Measurements from ENCODE around the gene PLXDC2.

PLXDC2 gene

DNA sequence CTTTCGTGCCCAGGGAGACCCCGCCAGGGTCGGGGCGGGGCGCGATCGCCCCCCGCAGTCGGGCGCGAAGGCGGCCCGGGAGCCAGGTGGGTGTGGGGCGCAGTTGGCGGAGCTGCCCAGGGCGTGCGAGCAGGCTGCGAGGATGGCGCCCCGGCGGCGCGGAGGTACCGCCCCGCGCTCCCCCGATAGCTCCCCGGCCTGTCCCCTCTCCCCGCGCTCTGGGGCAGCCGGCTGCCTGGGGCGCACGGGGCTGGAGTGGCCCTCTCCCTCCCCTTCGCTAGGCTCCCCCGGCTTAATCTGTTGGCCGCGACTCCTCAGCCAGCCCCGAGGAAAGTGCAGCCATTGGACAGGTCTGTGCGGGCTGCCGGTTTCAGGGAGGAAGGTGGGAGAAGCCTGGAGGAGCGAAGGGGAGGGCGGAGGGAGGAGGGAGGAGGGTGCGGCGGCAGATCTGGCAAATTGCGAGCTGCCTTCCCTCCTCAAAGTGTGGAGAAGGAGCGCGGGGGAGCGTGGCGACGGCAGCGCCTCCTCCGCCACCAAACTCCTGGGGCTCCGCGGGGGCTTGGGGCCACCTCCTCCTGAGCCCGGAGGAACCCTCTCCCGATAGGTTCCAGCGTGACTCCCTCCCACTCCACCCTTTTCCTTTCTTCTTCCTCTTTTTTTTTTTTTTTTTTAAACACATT, 361 bp upstream of the PLXDC2 start:
- no peak for DNase-seq (ENCODE audit: low read depth in 2 of 2)

DNA sequence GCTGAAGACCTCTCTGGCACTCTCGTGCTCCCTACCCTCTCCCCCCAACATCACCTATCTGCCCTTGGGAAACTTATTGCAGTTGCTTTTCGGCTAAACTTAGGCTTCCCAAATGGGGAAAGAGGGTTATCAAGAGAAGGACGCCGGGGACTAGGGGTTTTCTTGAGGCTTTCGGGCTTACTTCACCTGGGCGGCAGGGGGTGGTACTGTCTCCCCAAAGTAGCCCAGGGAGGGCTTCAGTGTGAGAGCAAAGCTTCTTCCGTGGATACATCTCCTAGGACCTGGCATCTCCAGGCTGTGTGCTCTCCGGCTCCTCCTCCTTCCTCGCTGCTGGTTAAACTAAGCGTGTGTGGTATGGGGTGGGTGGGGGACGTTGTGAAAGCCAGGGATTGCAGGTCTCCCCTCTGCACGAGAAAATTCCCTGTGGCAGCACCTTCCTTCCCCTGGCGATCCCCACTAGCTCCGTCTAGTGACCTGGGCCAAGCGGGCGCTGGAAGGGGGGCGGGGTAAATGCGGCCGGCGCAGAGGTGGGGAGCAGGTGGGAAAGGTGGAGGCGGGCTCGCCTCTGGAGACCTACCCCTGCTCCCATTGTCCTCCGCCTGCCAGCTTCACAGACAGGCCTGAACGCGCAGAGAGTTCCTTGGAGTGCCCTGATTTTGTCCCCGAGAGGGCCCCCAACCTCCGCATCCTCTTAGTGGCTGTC, 1.1 kb downstream of the PLXDC2 start:
- DNase-seq (ENCODE audit: low read depth in 2 of 2), result no peak

DNA sequence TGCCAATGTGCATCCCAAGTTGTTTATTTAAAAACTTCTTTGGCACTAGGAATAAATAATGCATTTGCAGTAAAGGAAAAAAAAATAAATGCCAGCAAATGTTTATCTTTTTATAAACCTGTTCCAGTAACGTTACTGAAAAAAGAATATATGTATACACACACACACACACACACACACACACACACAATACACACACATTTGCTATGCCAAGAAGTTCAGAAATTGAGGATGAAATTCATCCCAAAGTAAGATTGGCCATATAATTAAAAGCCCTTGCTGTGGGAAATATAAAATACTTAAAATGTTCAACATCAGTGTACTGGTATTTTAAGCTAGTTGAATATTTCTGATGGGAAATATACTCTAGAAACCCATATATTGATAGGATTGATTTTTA, 2.6 kb downstream of the PLXDC2 start:
- no peak for DNase-seq (ENCODE audit: low read depth in 2 of 2)

- no peak for DNase-seq (ENCODE audit: low read depth in 2 of 2)
Observed at GRCh38 chr10:19819419-19820033, 3.3 kb downstream of the PLXDC2 start.

- DNase-seq (ENCODE audit: low read depth in 2 of 2), result no peak
Observed at GRCh38 chr10:19824381-19825342, 8.4 kb downstream of the PLXDC2 start.

GRCh38 chr10:19825700-19826099, 9.5 kb downstream of the PLXDC2 start:
- no peak for DNase-seq (ENCODE audit: low read depth in 2 of 2)

GRCh38 chr10:19826712-19827111, 10.5 kb downstream of the PLXDC2 start:
- no peak for DNase-seq (ENCODE audit: low read depth in 2 of 2)

DNA sequence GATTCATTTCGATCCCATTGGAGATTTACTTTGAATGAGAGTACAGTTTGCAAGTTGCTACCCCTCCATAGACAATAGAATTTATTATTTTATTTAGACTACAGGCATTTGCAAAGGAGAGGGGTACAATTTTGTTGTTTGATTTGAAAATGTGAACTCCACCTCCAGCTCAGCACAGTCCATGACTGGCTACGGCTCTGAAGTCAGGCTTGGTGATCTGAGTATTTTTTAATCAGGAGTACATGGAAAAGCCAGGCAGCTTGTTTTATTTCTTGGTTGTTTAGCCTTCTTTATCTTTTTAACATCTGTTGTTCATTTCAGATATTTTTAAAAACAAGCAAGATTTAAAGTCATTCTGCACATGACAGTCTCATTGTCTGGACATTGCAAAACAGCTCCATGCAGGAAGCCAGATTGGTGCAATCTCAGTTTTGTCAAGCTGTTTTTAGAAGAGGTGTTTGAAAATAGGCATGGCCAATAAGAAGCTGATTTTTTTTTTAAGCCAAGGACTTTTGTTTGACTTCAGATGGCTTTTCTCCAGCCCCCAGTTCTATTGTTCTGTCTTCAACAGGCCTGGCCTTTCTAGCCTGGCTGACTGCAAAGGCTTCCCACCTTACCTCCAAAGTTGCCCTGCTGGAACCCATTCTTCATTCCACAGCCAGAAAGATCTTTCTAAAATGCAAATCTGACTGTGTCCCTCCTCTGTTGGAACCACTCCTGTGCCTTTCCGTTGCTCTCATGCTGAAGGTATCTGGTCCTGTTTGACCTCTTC, 12.2 kb downstream of the PLXDC2 start:
- DNase-seq (ENCODE audit: low read depth in 2 of 2), result no peak

DNA sequence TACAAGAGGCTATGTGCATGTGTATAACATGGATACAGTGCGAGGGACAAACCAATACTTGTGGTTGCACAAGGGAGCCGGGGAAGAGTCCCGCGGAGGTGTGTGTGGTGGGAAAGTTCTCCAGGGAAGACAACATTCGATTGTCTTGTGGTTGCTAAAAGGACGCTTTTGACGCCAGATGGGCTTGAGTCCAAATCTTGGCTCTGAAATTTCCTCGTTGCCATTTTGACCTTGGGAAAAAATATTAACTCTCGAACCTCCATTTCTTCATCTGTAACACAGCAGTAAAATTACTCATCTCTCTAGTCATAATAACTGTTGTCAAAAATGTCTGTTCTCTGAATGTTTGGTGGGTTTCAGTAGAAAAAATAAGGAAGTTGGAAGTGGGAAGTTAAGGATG, 16.5 kb downstream of the PLXDC2 start:
- no peak for DNase-seq (ENCODE audit: low read depth in 2 of 2)

GRCh38 chr10:19833170-19833824, 17.1 kb downstream of the PLXDC2 start:
- no peak for DNase-seq (ENCODE audit: low read depth in 2 of 2)

DNA sequence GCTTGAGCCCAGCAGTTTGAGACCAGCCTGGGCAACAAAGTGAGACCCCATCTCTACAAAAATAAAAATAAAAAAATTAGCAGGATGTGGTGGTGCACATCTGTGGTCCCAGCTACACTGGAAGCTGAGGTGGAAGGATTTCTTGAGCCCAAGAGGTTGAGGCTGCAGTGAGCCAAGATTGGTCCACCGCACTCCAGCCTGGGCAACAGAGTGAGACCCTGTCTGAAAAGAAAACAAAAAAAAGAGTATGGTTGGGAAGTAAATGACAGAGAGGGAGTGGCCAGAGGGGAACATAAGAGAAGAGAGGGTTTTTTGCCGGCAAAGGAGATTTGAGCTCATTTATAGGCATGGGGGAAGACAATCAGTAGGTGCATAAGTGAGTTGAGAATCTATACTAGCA, 19.7 kb downstream of the PLXDC2 start:
- DNase-seq (ENCODE audit: low read depth in 2 of 2), result no peak

GRCh38 chr10:19839090-19839489, 22.9 kb downstream of the PLXDC2 start:
- DNase-seq (ENCODE audit: low read depth in 2 of 2), result no peak

DNA sequence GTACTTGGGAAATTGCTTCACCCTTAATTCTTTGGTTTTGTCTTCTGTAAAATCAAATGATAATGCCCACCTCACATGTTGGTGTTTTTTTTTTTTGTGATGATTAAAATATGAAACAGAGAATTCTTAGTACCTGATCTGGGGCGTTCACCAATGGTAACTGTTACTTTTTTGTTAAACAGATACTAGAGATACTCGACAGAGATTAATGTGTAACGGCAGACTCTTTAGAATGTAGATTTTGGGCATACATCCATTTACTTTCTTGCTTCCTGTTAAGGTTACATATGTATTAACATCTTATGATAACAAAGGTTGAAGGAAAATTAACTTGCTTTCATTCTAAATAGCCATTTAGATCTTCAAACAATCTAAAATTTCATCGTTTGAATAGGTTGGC, 23.3 kb downstream of the PLXDC2 start:
- DNase-seq (ENCODE audit: low read depth in 2 of 2), result no peak

GRCh38 chr10:19840776-19841175, 24.5 kb downstream of the PLXDC2 start:
- no peak for DNase-seq (ENCODE audit: low read depth in 2 of 2)

GRCh38 chr10:19843487-19843886, 27.3 kb downstream of the PLXDC2 start:
- DNase-seq (ENCODE audit: low read depth in 2 of 2), result peak; percentile 31 to 42

DNA sequence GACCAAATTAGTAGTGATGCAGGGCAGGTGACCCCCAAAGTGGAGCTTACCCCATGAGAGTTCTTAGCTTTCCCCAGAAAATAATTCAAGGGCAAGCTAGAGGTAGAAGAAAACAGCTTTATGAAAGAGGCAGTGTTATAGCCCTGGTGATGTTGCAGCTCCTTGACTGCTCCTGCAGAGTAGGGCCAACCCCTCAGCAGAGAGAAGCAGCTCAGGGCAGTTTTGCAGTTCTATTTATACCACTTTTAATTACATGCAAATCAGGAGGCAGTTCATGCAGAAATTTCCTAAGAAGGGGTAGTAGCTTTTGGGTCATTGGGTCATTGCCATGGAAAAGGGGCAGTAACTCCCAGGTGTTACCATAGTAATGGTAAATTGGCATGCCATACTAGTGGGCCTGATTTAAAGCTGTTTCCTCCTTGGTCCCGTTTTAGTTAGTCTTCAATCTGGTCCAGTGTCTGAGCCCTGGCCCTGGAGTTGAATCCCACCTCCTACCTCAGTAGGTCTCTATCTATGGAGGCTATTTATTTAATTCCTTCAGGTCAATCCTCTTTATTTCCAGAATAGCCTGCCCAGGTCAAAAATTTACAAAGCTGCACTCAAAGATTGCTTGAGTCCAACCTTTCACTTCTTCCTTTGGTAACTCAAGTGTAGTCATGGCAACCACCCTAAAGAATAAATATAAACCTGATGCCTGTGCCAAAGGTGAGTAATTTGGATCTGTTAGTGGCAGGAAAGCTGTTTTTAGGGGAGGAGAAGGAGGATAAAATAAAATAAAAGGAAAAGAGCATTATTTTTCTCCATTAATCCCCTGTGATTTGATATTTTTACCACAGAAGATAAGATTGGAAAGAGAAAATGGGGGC, 29.5 kb downstream of the PLXDC2 start:
- no peak for DNase-seq (ENCODE audit: low read depth in 2 of 2)

DNA sequence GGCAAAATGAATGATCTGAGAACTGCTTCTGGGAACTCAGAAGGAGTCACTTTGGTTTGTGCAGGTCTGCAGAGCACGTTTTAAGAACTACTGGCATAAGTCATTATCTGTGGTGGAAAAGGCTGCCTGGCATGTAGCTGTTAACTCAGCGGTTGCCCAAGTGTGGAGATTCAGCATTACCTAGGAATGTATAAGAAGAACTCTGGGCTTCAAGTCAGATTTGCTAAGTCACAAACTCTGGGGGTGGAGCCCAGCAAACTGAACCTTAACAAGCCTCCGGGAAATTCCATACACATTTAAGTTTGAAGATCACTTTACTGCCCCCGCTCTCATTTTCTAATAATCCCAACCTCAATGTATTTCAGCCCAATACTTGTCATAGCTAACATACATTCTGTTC, 31.1 kb downstream of the PLXDC2 start:
- peak; percentile 61 to 66 for DNase-seq (ENCODE audit: low read depth in 2 of 2)

GRCh38 chr10:19848226-19848985, 32.2 kb downstream of the PLXDC2 start:
- no peak for DNase-seq (ENCODE audit: low read depth in 2 of 2)

DNA sequence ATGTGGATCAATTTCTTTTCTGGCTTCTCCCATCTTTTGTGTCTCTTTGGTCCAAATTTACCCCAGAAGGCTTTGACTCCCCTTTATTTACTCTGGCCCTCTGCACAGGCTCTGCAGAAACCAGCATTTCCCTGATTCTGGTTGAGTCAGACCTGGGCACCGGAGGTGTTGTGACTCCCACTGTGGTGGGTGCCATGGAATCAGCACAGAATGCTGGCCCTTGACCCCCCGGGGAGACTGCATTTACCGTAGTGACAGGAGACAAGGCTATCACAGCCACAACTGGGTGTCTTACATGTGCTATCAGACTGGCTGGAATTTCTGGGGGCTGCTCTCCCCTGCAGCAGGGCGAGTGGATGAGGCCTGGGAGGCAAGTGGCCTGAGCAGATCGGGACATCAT, 37.6 kb downstream of the PLXDC2 start:
- DNase-seq (ENCODE audit: low read depth in 2 of 2), result no peak

Measured in fibroblast of skin of left quadriceps (primary cell).